Bronchus fibroblast of lung (primary cell): ENCODE results near the gene DDX46. TPM values are rescaled to one million over a fixed set of nuclear protein-coding genes. Genes with fewer than 3 reads are reported as not detected.

Experiments
- total RNA-seq: library from RNA; depleted of rRNA; stranded (reverse); fragments of >200 nt; gene quantifications from 2 replicates; pipeline ENCODE4 v1.2.3, GENCODE V29; 2015

Gene DDX46, protein sequence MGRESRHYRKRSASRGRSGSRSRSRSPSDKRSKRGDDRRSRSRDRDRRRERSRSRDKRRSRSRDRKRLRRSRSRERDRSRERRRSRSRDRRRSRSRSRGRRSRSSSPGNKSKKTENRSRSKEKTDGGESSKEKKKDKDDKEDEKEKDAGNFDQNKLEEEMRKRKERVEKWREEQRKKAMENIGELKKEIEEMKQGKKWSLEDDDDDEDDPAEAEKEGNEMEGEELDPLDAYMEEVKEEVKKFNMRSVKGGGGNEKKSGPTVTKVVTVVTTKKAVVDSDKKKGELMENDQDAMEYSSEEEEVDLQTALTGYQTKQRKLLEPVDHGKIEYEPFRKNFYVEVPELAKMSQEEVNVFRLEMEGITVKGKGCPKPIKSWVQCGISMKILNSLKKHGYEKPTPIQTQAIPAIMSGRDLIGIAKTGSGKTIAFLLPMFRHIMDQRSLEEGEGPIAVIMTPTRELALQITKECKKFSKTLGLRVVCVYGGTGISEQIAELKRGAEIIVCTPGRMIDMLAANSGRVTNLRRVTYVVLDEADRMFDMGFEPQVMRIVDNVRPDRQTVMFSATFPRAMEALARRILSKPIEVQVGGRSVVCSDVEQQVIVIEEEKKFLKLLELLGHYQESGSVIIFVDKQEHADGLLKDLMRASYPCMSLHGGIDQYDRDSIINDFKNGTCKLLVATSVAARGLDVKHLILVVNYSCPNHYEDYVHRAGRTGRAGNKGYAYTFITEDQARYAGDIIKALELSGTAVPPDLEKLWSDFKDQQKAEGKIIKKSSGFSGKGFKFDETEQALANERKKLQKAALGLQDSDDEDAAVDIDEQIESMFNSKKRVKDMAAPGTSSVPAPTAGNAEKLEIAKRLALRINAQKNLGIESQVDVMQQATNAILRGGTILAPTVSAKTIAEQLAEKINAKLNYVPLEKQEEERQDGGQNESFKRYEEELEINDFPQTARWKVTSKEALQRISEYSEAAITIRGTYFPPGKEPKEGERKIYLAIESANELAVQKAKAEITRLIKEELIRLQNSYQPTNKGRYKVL
- 14.4 and 15.1 TPM in 2 replicates for total RNA-seq

DNA sequence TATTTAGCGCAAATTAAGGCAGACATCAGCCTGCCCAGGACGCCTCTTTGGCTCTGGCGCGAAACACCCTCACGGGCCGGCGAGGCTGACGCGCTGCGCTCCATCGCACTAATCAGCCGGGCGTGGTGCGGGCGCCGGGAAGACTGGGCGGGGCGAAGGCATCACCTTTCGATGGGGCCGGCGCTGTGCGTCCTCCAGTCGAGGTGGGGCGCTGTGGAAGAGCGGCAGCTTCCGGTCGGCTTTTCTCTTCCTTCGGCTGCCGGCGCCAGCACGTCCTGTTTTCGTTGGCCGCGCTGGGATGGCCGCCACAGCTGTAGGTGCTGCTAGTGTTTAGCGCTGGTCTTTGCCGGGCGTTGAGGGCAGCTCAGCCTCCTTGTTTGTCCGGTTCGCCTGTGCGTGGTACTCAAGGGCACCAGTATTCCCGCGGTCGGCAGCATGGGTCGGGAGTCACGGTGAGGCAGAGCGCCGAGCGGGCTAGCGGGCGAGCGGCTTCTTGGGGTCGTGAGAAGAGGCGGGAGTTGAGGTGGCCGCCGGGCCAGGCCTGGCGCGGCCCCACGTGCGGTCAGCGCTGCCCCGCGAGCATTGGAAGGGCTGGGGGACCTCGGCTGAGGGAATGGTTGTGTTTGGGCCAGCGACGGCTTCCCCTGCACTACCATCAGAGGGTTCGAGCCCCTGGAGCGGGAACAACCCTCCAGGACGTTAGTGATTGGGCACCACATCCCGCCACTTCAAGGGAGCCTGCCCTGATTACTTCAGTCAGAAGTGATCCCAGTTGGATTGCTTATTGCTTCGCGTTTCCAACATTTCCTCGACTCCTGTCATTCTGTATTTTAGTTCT lies at the start of gene DDX46:
TSS of gene DDX46 (plus strand) at position 276 of the 838 bp plus-strand sequence. CDS start at position 436, 160 bp downstream.

DNA sequence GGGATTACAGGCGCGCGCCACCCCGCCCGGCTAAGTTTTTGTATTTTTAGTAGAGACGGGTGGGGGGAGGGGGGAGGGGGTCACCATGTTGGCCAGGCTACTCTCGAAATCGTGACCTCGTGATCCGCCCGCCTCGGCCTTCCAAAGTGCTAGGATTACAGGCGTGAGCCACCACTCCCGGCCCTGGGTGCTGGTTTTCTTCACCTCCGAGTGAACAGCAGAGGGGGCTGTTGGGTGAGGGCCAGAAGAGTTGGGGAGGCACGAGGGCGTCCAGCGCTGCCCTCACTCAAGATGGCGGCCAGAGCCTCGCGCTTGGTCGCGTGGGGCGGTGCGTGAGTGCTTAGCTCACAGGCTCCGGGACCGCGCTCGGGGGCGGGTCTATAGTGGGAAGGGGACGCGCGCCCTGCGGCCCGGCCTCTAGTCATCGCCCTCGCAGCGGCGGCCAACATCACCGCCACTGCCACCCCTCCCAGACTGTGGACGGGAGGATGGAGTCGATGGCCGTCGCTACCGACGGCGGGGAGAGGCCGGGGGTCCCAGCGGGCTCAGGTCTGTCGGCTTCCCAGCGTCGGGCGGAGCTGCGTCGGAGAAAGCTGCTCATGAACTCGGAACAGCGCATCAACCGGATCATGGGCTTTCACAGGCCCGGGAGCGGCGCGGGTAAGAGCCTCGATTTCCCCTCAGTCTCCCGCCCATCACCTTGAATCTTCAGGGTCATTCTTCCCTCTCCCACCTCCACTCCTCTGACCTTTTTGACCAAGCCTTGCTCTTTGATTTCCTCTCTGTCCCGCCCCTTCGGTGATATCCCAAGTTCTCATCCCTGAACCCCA lies 20.2 kb upstream of the DDX46 start, which contains the start of gene CAMLG:
TSS of gene CAMLG (plus strand) at position 416 of the 830 bp plus-strand sequence. CDS start at position 489, 73 bp downstream.

DNA sequence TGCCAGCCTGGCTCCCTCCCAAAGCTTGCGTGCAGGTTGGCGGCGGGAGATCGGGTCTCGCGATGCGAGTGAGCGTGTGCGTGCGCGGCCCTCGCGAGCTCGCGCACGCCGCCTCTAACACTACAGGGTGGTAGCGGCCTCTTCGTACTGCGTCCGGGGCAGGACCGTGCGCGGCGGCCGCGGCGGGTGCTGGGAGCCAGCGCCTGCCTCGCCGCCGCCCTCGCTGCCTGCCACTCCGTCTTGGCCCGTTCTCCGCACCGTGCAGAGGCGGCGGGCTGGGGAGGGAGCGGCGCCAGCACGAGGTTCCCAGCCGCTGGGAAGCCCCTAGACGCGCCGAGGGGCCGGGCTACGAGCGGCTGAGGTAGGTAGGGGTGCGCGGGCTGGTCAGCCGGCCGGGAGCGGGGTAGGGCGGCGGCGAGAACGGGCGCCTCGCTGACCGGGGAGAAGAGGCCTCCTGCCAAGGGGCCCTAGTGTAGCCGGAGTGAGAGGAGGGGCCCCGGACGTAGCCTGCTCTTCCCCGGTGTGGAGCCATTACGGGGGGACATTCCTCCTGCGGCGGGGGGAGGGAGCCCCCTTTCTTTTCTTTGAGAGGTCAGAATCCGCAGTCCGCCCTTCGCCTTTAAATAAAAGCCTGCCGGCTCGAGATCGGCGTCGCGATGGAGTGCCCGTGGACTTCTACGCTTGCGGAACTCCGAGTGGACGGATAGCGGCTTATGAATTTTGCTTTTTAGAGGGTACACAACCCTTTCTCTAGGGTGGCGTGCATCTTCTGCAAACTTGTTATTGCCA lies 87.5 kb downstream of the DDX46 start, which contains the start of gene C5orf24:
TSS of gene C5orf24 (plus strand) at position 117 of the 789 bp plus-strand sequence. CDS start 8,933 bp downstream, outside the sequence.

DNA sequence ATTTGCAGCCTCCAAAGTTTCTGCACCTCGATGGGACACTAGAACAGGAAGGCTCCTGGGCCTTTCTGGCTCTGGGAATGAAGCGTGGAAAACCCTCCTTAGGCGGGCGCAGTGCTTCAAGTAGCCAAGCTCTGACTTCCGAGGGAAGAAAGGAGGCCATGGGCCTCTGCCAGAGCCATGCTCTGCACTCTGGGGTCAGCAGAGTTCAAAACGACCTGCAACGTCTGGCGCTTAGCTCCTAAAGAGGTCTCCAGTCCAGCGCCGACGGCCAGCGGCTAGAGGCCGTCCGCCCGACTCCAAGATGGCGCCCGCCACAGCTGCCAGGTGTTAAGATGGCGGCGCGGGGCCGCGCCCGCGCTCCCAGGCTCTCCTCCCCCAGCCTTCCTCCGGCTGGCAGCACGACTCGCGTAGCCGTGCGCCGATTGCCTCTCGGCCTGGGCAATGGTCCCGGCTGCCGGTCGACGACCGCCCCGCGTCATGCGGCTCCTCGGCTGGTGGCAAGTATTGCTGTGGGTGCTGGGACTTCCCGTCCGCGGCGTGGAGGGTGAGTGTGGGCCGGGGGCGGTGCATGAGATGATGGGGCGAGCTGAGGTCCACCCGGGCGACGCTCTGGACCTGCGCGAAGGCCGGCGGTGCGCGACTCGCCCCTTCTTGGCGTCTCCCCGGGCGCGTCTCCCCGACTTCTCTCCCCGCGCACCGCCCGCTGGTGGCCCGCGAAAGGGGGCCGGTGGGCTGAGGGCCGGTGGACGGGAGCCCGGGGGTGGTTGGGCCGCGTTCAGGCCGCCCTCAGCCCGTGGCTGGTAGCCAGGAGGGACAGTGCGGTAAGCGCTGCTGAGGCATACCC lies 115.6 kb downstream of the DDX46 start, which contains the start of gene TXNDC15:
TSS of gene TXNDC15 (plus strand) at position 385 of the 844 bp plus-strand sequence. CDS start at position 442, 57 bp downstream.

Other genes with a start within 250 kb of the DDX46 start
- 27.9 and 28.9 TPM in 2 replicates for gene JADE2, start 233.1 kb upstream of the DDX46 start, total RNA-seq
- gene SAR1B, start 126.0 kb upstream of the DDX46 start, total RNA-seq = 29.1 TPM in 2 replicates
- 13.1 and 14.6 TPM in 2 replicates for gene SEC24A, start 110.0 kb upstream of the DDX46 start, total RNA-seq
- 32.9 and 34.8 TPM in 2 replicates for gene CAMLG, start 20.2 kb upstream of the DDX46 start, total RNA-seq
- gene C5orf24, start 87.2 kb downstream of the DDX46 start, total RNA-seq = 25.9 and 31.1 TPM in 2 replicates
- 73.0 and 85.4 TPM in 2 replicates for gene TXNDC15, start 115.6 kb downstream of the DDX46 start, total RNA-seq
- 3.4 and 5.0 TPM in 2 replicates for gene PCBD2, start 146.4 kb downstream of the DDX46 start, total RNA-seq
- gene CATSPER3, start 209.1 kb downstream of the DDX46 start, total RNA-seq = 0.17 and 0.30 TPM in 2 replicates